ENCODE measurements around the gene RACGAP1.

RACGAP1 gene

GRCh38 chr12:50022903-50023302 is 2.4 kb downstream of the RACGAP1 start:
- DNase-seq, result no peak
- no peak overlapping the region for H3K27ac ChIP-seq

GRCh38 chr12:50021031-50021430 is 4.3 kb downstream of the RACGAP1 start:
- no peak for TF ChIP-seq CTCF (IDR thresholded peaks at IDR 0.05; ENCODE audit: low read depth, low read length, missing control alignments)
- DNase-seq, result no peak
- no peaks in the 10 kb centered on the region for H3K27me3 ChIP-seq (replicated peaks)
- H3K4me3 ChIP-seq (ENCODE audit: low read depth, low read length), result no peak overlapping the region
- no peak overlapping the region for H3K27ac ChIP-seq
- H3K36me3 ChIP-seq (replicated peaks), result no peaks in the 10 kb centered on the region
- in situ Hi-C loops (cut with HindIII; ENCODE audit: low pct_ligation_motif_present, low sequenced_read_pairs), result no loop called here

More at GRCh38 chr12:50022903-50023302, 2.4 kb downstream of the RACGAP1 start:
- no peaks in the 10 kb centered on the region for H3K27me3 ChIP-seq (replicated peaks)
- no peaks in the 10 kb centered on the region for H3K36me3 ChIP-seq (replicated peaks)
- no peak overlapping the region for H3K4me3 ChIP-seq (ENCODE audit: low read depth, low read length)
- in situ Hi-C loops (cut with HindIII; ENCODE audit: low pct_ligation_motif_present, low sequenced_read_pairs), result no loop called here
- no peak for TF ChIP-seq CTCF (IDR thresholded peaks at IDR 0.05; ENCODE audit: low read depth, low read length, missing control alignments)

GRCh38 chr12:50019524-50019923 is 5.8 kb downstream of the RACGAP1 start:
- in situ Hi-C loops (cut with HindIII; ENCODE audit: low pct_ligation_motif_present, low sequenced_read_pairs), result no loop called here
- Histone ChIP-seq H3K27me3 (replicated peaks) (no peaks in the 10 kb centered on the region), H3K36me3 (replicated peaks) (no peaks in the 10 kb centered on the region), H3K27ac (no peak overlapping the region), H3K4me3 (ENCODE audit: low read depth, low read length) (no peak overlapping the region)
- no peak for DNase-seq
- TF ChIP-seq CTCF (IDR thresholded peaks at IDR 0.05; ENCODE audit: low read depth, low read length, missing control alignments), result no peak

- no peak for DNase-seq
- Histone ChIP-seq H3K27ac (no peak overlapping the region), H3K4me3 (ENCODE audit: low read depth, low read length) (no peak overlapping the region), H3K36me3 (replicated peaks) (no peaks in the 10 kb centered on the region), H3K27me3 (replicated peaks) (no peaks in the 10 kb centered on the region)
- in situ Hi-C loops (cut with HindIII; ENCODE audit: low pct_ligation_motif_present, low sequenced_read_pairs), result no loop called here
- TF ChIP-seq CTCF (IDR thresholded peaks at IDR 0.05; ENCODE audit: low read depth, low read length, missing control alignments), result no peak
Observed at GRCh38 chr12:50018968-50019367, 6.3 kb downstream of the RACGAP1 start.

- Histone ChIP-seq H3K36me3 (replicated peaks) (no peaks in the 10 kb centered on the region), H3K27me3 (replicated peaks) (no peaks in the 10 kb centered on the region), H3K27ac (no peak overlapping the region), H3K4me3 (ENCODE audit: low read depth, low read length) (no peak overlapping the region)
- TF ChIP-seq CTCF (IDR thresholded peaks at IDR 0.05; ENCODE audit: low read depth, low read length, missing control alignments), result no peak
- DNase-seq, result no peak
- in situ Hi-C loops (cut with HindIII; ENCODE audit: low pct_ligation_motif_present, low sequenced_read_pairs), result no loop called here
Observed at GRCh38 chr12:50018154-50018553, 7.1 kb downstream of the RACGAP1 start.

GRCh38 chr12:50017641-50018040 is 7.7 kb downstream of the RACGAP1 start:
- in situ Hi-C loops (cut with HindIII; ENCODE audit: low pct_ligation_motif_present, low sequenced_read_pairs), result no loop called here

More at GRCh38 chr12:50017641-50018040, 7.7 kb downstream of the RACGAP1 start:
- Histone ChIP-seq H3K4me3 (ENCODE audit: low read depth, low read length) (no peak overlapping the region), H3K27me3 (replicated peaks) (no peaks in the 10 kb centered on the region), H3K27ac (peak overlapping the region; percentile 57), H3K36me3 (replicated peaks) (no peaks in the 10 kb centered on the region)
- no peak for DNase-seq
- TF ChIP-seq CTCF (IDR thresholded peaks at IDR 0.05; ENCODE audit: low read depth, low read length, missing control alignments), result no peak
